ENCODE data around the gene VN1R5. TPM values are rescaled to one million over a fixed set of nuclear protein-coding genes. Genes with fewer than 3 reads are reported as not detected.
"Not testable (repeated sequence)": the region's sequence is repeated elsewhere in the genome, so short reads cannot be mapped to it uniquely, and the experiment has no call there.

The VN1R5 gene
- total RNA-seq, 1 experiment from 2014 or later = not detected

GRCh38 chr1:247281001-247281574 lies 25.2 kb downstream of the VN1R5 start:
- Histone ChIP-seq H2AFZ (ENCODE audit: low read length) (no peak overlapping the region), H3K27me3 (ENCODE audit: low read length) (no peaks in the 10 kb centered on the region), H3K27ac (ENCODE audit: low read length) (no peak overlapping the region), H3K4me3 (ENCODE audit: low read length) (no peak overlapping the region), H3K36me3 (ENCODE audit: insufficient read depth, low read length) (no peaks in the 10 kb centered on the region), H3K9ac (ENCODE audit: low read length) (no peak overlapping the region), H3K9me2 (replicated peaks; ENCODE audit: insufficient read depth, low read length) (no peaks in the 10 kb centered on the region), H3K9me3 (ENCODE audit: low read length) (no peaks in the 10 kb centered on the region), H3K4me2 (ENCODE audit: low read depth, low read length, poor library complexity, severe bottlenecking) (no peak overlapping the region), H4K20me1 (ENCODE audit: insufficient read depth, low read depth, low read length) (no peaks in the 10 kb centered on the region), H3K79me2 (ENCODE audit: low read length) (no peaks in the 10 kb centered on the region), H3K4me1 (ENCODE audit: low read length) (no peaks in the 10 kb centered on the region)
- no peak for DNase-seq

- Histone ChIP-seq H3K27me3 (ENCODE audit: low read length) (no peaks in the 10 kb centered on the region), H3K79me2 (ENCODE audit: low read length) (no peaks in the 10 kb centered on the region), H3K9ac (ENCODE audit: low read length) (no peak overlapping the region), H3K4me3 (ENCODE audit: low read length) (no peak overlapping the region), H3K27ac (ENCODE audit: low read length) (no peak overlapping the region), H4K20me1 (ENCODE audit: insufficient read depth, low read depth, low read length) (no peaks in the 10 kb centered on the region), H3K9me2 (replicated peaks; ENCODE audit: insufficient read depth, low read length) (no peaks in the 10 kb centered on the region), H3K4me1 (ENCODE audit: low read length) (no peaks in the 10 kb centered on the region), H3K36me3 (ENCODE audit: insufficient read depth, low read length) (no peaks in the 10 kb centered on the region), H2AFZ (ENCODE audit: low read length) (no peak overlapping the region), H3K4me2 (ENCODE audit: low read depth, low read length, poor library complexity, severe bottlenecking) (no peak overlapping the region), H3K9me3 (ENCODE audit: low read length) (no peaks in the 10 kb centered on the region)
- DNase-seq = no peak
Measured at GRCh38 chr1:247286134-247286670, 30.3 kb downstream of the VN1R5 start.

GRCh38 chr1:247287460-247287859 lies 31.6 kb downstream of the VN1R5 start:
- Histone ChIP-seq H3K27me3 (ENCODE audit: low read length) (no peaks in the 10 kb centered on the region), H3K9ac (ENCODE audit: low read length) (no peak overlapping the region), H3K4me3 (ENCODE audit: low read length) (no peak overlapping the region), H3K9me2 (replicated peaks; ENCODE audit: insufficient read depth, low read length) (no peaks in the 10 kb centered on the region), H3K27ac (ENCODE audit: low read length) (no peak overlapping the region), H3K36me3 (ENCODE audit: insufficient read depth, low read length) (no peaks in the 10 kb centered on the region), H3K79me2 (ENCODE audit: low read length) (no peaks in the 10 kb centered on the region), H3K4me2 (ENCODE audit: low read depth, low read length, poor library complexity, severe bottlenecking) (no peak overlapping the region), H3K4me1 (ENCODE audit: low read length) (no peaks in the 10 kb centered on the region), H2AFZ (ENCODE audit: low read length) (peak overlapping the region; percentile 88; the same call in 1 of the 2 replicates), H3K9me3 (ENCODE audit: low read length) (no peaks in the 10 kb centered on the region), H4K20me1 (ENCODE audit: insufficient read depth, low read depth, low read length) (no peaks in the 10 kb centered on the region)
- DNase-seq = peak; percentile 88

GRCh38 chr1:247288341-247288740 lies 32.5 kb downstream of the VN1R5 start:
- no peak overlapping the region for H3K27ac ChIP-seq (ENCODE audit: low read length)
- DNase-seq = no peak
- H3K4me2 ChIP-seq (ENCODE audit: low read depth, low read length, poor library complexity, severe bottlenecking) = no peak overlapping the region
- no peaks in the 10 kb centered on the region for H3K79me2 ChIP-seq (ENCODE audit: low read length)
- no peaks in the 10 kb centered on the region for H3K27me3 ChIP-seq (ENCODE audit: low read length)
- no peak overlapping the region for H3K9ac ChIP-seq (ENCODE audit: low read length)
- no peaks in the 10 kb centered on the region for H3K9me2 ChIP-seq (replicated peaks; ENCODE audit: insufficient read depth, low read length)
- H2AFZ ChIP-seq (ENCODE audit: low read length) = no peak overlapping the region
- H3K4me1 ChIP-seq (ENCODE audit: low read length) = no peaks in the 10 kb centered on the region
- H3K36me3 ChIP-seq (ENCODE audit: insufficient read depth, low read length) = no peaks in the 10 kb centered on the region
- H3K4me3 ChIP-seq (ENCODE audit: low read length) = no peak overlapping the region
- no peaks in the 10 kb centered on the region for H3K9me3 ChIP-seq (ENCODE audit: low read length)
- H4K20me1 ChIP-seq (ENCODE audit: insufficient read depth, low read depth, low read length) = no peaks in the 10 kb centered on the region

- not testable (repeated sequence) for H3K4me3 ChIP-seq (ENCODE audit: low read length); H3K9ac ChIP-seq (ENCODE audit: low read length); H3K27ac ChIP-seq (ENCODE audit: low read length); H3K9me3 ChIP-seq (ENCODE audit: low read length); H3K4me1 ChIP-seq (ENCODE audit: low read length); DNase-seq; H3K4me2 ChIP-seq (ENCODE audit: low read depth, low read length, poor library complexity, severe bottlenecking); H2AFZ ChIP-seq (ENCODE audit: low read length); H3K27me3 ChIP-seq (ENCODE audit: low read length); H3K36me3 ChIP-seq (ENCODE audit: insufficient read depth, low read length); H4K20me1 ChIP-seq (ENCODE audit: insufficient read depth, low read depth, low read length); H3K9me2 ChIP-seq (replicated peaks; ENCODE audit: insufficient read depth, low read length); H3K79me2 ChIP-seq (ENCODE audit: low read length)
Measured at GRCh38 chr1:247289274-247289892, 33.5 kb downstream of the VN1R5 start.

GRCh38 chr1:247290576-247290975 lies 34.7 kb downstream of the VN1R5 start:
- no peaks in the 10 kb centered on the region for H3K9me2 ChIP-seq (replicated peaks; ENCODE audit: insufficient read depth, low read length)
- H3K9ac ChIP-seq (ENCODE audit: low read length) = no peak overlapping the region
- H3K9me3 ChIP-seq (ENCODE audit: low read length) = no peaks in the 10 kb centered on the region
- no peak overlapping the region for H3K4me2 ChIP-seq (ENCODE audit: low read depth, low read length, poor library complexity, severe bottlenecking)
- no peaks in the 10 kb centered on the region for H3K36me3 ChIP-seq (ENCODE audit: insufficient read depth, low read length)
- no peak overlapping the region for H3K4me3 ChIP-seq (ENCODE audit: low read length)
- H3K79me2 ChIP-seq (ENCODE audit: low read length) = no peaks in the 10 kb centered on the region
- no peaks in the 10 kb centered on the region for H3K27me3 ChIP-seq (ENCODE audit: low read length)
- DNase-seq = no peak
- no peaks in the 10 kb centered on the region for H4K20me1 ChIP-seq (ENCODE audit: insufficient read depth, low read depth, low read length)
- no peak overlapping the region for H3K27ac ChIP-seq (ENCODE audit: low read length)
- H3K4me1 ChIP-seq (ENCODE audit: low read length) = no peaks in the 10 kb centered on the region
- no peak overlapping the region for H2AFZ ChIP-seq (ENCODE audit: low read length)

GRCh38 chr1:247291161-247291560 lies 35.3 kb downstream of the VN1R5 start:
- Histone ChIP-seq H3K4me2 (ENCODE audit: low read depth, low read length, poor library complexity, severe bottlenecking) (no peak overlapping the region), H3K9me3 (ENCODE audit: low read length) (no peaks in the 10 kb centered on the region), H3K27me3 (ENCODE audit: low read length) (no peaks in the 10 kb centered on the region), H3K9ac (ENCODE audit: low read length) (no peak overlapping the region), H4K20me1 (ENCODE audit: insufficient read depth, low read depth, low read length) (no peaks in the 10 kb centered on the region), H3K27ac (ENCODE audit: low read length) (no peak overlapping the region), H2AFZ (ENCODE audit: low read length) (no peak overlapping the region), H3K9me2 (replicated peaks; ENCODE audit: insufficient read depth, low read length) (no peaks in the 10 kb centered on the region), H3K79me2 (ENCODE audit: low read length) (no peaks in the 10 kb centered on the region), H3K36me3 (ENCODE audit: insufficient read depth, low read length) (no peaks in the 10 kb centered on the region), H3K4me1 (ENCODE audit: low read length) (no peaks in the 10 kb centered on the region), H3K4me3 (ENCODE audit: low read length) (no peak overlapping the region)
- DNase-seq = no peak

- DNase-seq = no peak
- no peaks in the 10 kb centered on the region for H3K9me3 ChIP-seq (ENCODE audit: low read length)
Measured at GRCh38 chr1:247291833-247292561, 36.1 kb downstream of the VN1R5 start.

More at GRCh38 chr1:247291833-247292561, 36.1 kb downstream of the VN1R5 start:
- Histone ChIP-seq H3K27ac (ENCODE audit: low read length) (no peak overlapping the region), H2AFZ (ENCODE audit: low read length) (no peak overlapping the region), H3K36me3 (ENCODE audit: insufficient read depth, low read length) (no peaks in the 10 kb centered on the region), H3K27me3 (ENCODE audit: low read length) (no peaks in the 10 kb centered on the region), H4K20me1 (ENCODE audit: insufficient read depth, low read depth, low read length) (no peaks in the 10 kb centered on the region), H3K4me2 (ENCODE audit: low read depth, low read length, poor library complexity, severe bottlenecking) (no peak overlapping the region), H3K9me2 (replicated peaks; ENCODE audit: insufficient read depth, low read length) (no peaks in the 10 kb centered on the region), H3K9ac (ENCODE audit: low read length) (no peak overlapping the region), H3K4me3 (ENCODE audit: low read length) (no peak overlapping the region), H3K79me2 (ENCODE audit: low read length) (no peaks in the 10 kb centered on the region), H3K4me1 (ENCODE audit: low read length) (no peaks in the 10 kb centered on the region)
